WTC11 (cell line): ENCODE results near the gene ODAPH. TPM values are rescaled to one million over a fixed set of nuclear protein-coding genes. Genes with fewer than 3 reads are reported as not detected.

Experiments used
- ATAC-seq: fragments of 200-7000 bp; cut with Tn5 transposase; 2 replicates; pipeline ENCODE4 v1.10.0; 2021; ENCODE audit warnings: mild to moderate bottlenecking, moderate library complexity
- CTCF ChIA-PET: fragments of 300-600 bp; sonication (Branson Sonifier 250); formaldehyde crosslinking; loops from one replicate; lab custom pipeline; 2021; ENCODE audit warnings: antibody characterized with exemption; lab: Charles Lee
- POLR2A ChIA-PET: fragments of 350-600 bp; sonication (Branson Sonifier 250); formaldehyde crosslinking; loops from one replicate; lab custom pipeline; 2021; ENCODE audit warnings: antibody characterized with exemption; lab: Charles Lee
- DNase-seq: peaks from one replicate; pipeline ENCODE4 v3.0.0; 2021; ENCODE audit warnings: low spot score
- H3K27ac Mint-ChIP-seq: 2 replicates; pipeline ENCODE4 v1.8.0; 2021; ENCODE audit warnings: mixed read lengths
- H3K27me3 Mint-ChIP-seq: 2 replicates; pipeline ENCODE4 v1.8.0; 2021; ENCODE audit warnings: low read depth, mild to moderate bottlenecking, moderate library complexity, mixed read lengths
- H3K36me3 Mint-ChIP-seq: 2 replicates; pipeline ENCODE4 v1.8.0; 2021; ENCODE audit warnings: mixed read lengths
- H3K4me1 Mint-ChIP-seq: 2 replicates; pipeline ENCODE4 v1.8.0; 2022; ENCODE audit warnings: mixed read lengths
- H3K4me3 Mint-ChIP-seq: 2 replicates; pipeline ENCODE4 v1.8.0; 2021; ENCODE audit warnings: mild to moderate bottlenecking, moderate library complexity, mixed read lengths
- H3K9me3 Mint-ChIP-seq: 2 replicates; pipeline ENCODE4 v1.8.0; 2021; ENCODE audit warnings: mixed read lengths
- ATF1 ChIP-seq: sonication (generic); formaldehyde crosslinking; IDR thresholded peaks from 2 replicates; pipeline ENCODE4 v1.8.1; 2023; ENCODE audit warnings: mild to moderate bottlenecking, moderate library complexity, missing genetic modification reagents
- PRRX2 ChIP-seq: fragments of 250-450 bp; sonication (Bioruptor Pico); IDR thresholded peaks from 2 replicates; pipeline ENCODE4 v1.8.0; 2021; ENCODE audit warnings: mild to moderate bottlenecking
- RORB ChIP-seq: fragments of 250-450 bp; sonication (Bioruptor Pico); IDR thresholded peaks from 2 replicates; pipeline ENCODE4 v1.9.0; 2021; ENCODE audit warnings: mild to moderate bottlenecking
- total RNA-seq: library from RNA; stranded (reverse); gene quantifications from 3 replicates; pipeline ENCODE4 v1.2.3, GENCODE V29; 2021
- TF ChIP-seq, protein P1 (sequence below): sonication (generic); formaldehyde crosslinking; IDR thresholded peaks from 2 replicates; pipeline ENCODE4 v1.8.0; 2022; ENCODE audit warnings: missing genetic modification reagents
- TF ChIP-seq, protein P2 (sequence below): sonication (generic); formaldehyde crosslinking; IDR thresholded peaks from 2 replicates; pipeline ENCODE4 v1.8.1; 2022; ENCODE audit warnings: missing genetic modification reagents, borderline replicate concordance
- TF ChIP-seq, protein P3 (sequence below): sonication (generic); formaldehyde crosslinking; IDR thresholded peaks from 2 replicates; pipeline ENCODE4 v1.8.0; 2022; ENCODE audit warnings: mild to moderate bottlenecking, missing genetic modification reagents
- TF ChIP-seq, protein P4 (sequence below): sonication (generic); formaldehyde crosslinking; IDR thresholded peaks from 2 replicates; pipeline ENCODE4 v1.8.1; 2023; ENCODE audit warnings: mild to moderate bottlenecking, missing genetic modification reagents

The ODAPH gene
- total RNA-seq, 1 experiment from 2014 or later = not detected

DNA sequence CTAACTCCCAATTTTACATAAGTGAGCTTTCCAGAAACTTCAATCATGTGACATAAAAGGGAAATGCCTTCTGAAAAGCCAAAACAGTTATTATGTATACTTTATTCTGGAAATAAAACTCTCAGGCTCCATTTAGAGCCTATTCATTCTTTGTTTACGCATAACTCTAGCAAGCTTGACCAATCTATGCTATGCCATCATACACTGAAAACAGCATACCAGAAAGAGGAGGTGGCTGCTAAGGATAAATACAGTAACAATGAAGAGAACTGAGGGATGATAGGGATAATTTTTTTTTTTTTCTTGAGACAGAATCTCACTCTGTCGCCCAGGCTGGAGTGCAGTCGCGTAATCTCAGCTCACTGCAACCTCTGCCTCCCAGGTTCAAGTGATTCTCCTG lies 50.1 kb downstream of the ODAPH start (continued):
- TF ChIP-seq, protein P1, sequence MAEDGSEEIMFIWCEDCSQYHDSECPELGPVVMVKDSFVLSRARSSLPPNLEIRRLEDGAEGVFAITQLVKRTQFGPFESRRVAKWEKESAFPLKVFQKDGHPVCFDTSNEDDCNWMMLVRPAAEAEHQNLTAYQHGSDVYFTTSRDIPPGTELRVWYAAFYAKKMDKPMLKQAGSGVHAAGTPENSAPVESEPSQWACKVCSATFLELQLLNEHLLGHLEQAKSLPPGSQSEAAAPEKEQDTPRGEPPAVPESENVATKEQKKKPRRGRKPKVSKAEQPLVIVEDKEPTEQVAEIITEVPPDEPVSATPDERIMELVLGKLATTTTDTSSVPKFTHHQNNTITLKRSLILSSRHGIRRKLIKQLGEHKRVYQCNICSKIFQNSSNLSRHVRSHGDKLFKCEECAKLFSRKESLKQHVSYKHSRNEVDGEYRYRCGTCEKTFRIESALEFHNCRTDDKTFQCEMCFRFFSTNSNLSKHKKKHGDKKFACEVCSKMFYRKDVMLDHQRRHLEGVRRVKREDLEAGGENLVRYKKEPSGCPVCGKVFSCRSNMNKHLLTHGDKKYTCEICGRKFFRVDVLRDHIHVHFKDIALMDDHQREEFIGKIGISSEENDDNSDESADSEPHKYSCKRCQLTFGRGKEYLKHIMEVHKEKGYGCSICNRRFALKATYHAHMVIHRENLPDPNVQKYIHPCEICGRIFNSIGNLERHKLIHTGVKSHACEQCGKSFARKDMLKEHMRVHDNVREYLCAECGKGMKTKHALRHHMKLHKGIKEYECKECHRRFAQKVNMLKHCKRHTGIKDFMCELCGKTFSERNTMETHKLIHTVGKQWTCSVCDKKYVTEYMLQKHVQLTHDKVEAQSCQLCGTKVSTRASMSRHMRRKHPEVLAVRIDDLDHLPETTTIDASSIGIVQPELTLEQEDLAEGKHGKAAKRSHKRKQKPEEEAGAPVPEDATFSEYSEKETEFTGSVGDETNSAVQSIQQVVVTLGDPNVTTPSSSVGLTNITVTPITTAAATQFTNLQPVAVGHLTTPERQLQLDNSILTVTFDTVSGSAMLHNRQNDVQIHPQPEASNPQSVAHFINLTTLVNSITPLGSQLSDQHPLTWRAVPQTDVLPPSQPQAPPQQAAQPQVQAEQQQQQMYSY (CRISPR knock-in tag) = no peak
- TF ChIP-seq RORB (CRISPR knock-in tag) = no peak
- TF ChIP-seq, protein P2, sequence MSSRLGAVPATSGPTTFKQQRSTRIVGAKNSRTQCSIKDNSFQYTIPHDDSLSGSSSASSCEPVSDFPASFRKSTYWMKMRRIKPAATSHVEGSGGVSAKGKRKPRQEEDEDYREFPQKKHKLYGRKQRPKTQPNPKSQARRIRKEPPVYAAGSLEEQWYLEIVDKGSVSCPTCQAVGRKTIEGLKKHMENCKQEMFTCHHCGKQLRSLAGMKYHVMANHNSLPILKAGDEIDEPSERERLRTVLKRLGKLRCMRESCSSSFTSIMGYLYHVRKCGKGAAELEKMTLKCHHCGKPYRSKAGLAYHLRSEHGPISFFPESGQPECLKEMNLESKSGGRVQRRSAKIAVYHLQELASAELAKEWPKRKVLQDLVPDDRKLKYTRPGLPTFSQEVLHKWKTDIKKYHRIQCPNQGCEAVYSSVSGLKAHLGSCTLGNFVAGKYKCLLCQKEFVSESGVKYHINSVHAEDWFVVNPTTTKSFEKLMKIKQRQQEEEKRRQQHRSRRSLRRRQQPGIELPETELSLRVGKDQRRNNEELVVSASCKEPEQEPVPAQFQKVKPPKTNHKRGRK (CRISPR knock-in tag) = no peak
- TF ChIP-seq, protein P3, sequence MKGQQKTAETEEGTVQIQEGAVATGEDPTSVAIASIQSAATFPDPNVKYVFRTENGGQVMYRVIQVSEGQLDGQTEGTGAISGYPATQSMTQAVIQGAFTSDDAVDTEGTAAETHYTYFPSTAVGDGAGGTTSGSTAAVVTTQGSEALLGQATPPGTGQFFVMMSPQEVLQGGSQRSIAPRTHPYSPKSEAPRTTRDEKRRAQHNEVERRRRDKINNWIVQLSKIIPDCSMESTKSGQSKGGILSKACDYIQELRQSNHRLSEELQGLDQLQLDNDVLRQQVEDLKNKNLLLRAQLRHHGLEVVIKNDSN = no peak

DNA sequence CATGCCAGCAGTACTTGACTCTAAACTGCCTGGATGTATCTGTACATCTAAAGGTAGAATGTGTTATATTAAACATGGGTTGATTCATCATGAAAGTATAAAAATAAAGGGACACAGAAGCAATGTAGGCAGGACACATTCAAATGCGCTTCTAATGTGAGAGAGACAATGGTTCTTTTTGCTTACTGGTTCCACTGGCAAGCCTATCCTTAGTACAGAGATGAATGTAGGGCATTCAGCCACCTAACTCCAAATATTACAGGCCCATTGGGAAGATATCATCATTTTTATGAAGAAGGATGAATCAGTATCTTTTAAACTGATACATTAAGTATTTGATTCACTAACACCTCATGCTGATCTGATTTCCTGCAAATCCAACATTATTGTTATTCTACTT lies 56.4 kb downstream of the ODAPH start:
- H3K4me3 Mint-ChIP-seq = no peak overlapping the region
- TF ChIP-seq, protein P4, sequence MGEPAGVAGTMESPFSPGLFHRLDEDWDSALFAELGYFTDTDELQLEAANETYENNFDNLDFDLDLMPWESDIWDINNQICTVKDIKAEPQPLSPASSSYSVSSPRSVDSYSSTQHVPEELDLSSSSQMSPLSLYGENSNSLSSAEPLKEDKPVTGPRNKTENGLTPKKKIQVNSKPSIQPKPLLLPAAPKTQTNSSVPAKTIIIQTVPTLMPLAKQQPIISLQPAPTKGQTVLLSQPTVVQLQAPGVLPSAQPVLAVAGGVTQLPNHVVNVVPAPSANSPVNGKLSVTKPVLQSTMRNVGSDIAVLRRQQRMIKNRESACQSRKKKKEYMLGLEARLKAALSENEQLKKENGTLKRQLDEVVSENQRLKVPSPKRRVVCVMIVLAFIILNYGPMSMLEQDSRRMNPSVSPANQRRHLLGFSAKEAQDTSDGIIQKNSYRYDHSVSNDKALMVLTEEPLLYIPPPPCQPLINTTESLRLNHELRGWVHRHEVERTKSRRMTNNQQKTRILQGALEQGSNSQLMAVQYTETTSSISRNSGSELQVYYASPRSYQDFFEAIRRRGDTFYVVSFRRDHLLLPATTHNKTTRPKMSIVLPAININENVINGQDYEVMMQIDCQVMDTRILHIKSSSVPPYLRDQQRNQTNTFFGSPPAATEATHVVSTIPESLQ (CRISPR knock-in tag) = no peak
- TF ChIP-seq PRRX2 (CRISPR knock-in tag) (no peak), ATF1 (CRISPR knock-in tag) (no peak)
- TF ChIP-seq, all 79 proteins: peak for 0
- no peaks in the 10 kb centered on the region for H3K27me3 Mint-ChIP-seq
- ChIA-PET CTCF (no interaction called here), POLR2A (no interaction called here)
- no peak for ATAC-seq
- no peak for DNase-seq
- H3K4me1 Mint-ChIP-seq = no peaks in the 10 kb centered on the region
- no peak overlapping the region for H3K27ac Mint-ChIP-seq
- H3K36me3 Mint-ChIP-seq = no peaks in the 10 kb centered on the region
- H3K9me3 Mint-ChIP-seq = no peaks in the 10 kb centered on the region

Other genes with a start within 250 kb of the ODAPH start
- gene RCHY1, start 41.7 kb upstream of the ODAPH start, total RNA-seq = 29.9 to 37.8 TPM (median 31.4 TPM) in 3 replicates
- 11.8 to 13.3 TPM (median 12.5 TPM) in 3 replicates for gene THAP6, start 41.6 kb upstream of the ODAPH start, total RNA-seq
- 1.4 to 1.7 TPM (median 1.7 TPM) in 3 replicates for gene CDKL2, start 74.5 kb downstream of the ODAPH start, total RNA-seq
- 279 to 294 TPM (median 284 TPM) in 3 replicates for gene G3BP2, start 117.3 kb downstream of the ODAPH start, total RNA-seq
- 134 to 162 TPM (median 141 TPM) in 3 replicates for gene USO1, start 168.5 kb downstream of the ODAPH start, total RNA-seq